CD4-positive, alpha-beta T cell treated with Interleukin-4 for 4 hours (primary cell): ENCODE data around the gene CD4.

Experiments
- DNase-seq: peaks from one replicate; pipeline ENCODE4 v3.0.0-alpha.2; 2020

The CD4 gene

GRCh38 chr12:6778574-6779550 is 10.5 kb upstream of the CD4 start:
- DNase-seq: peak; percentile 85

GRCh38 chr12:6779708-6780432 is 9.5 kb upstream of the CD4 start:
- no peak for DNase-seq

GRCh38 chr12:6780573-6780972 is 8.8 kb upstream of the CD4 start:
- no peak for DNase-seq

GRCh38 chr12:6782119-6782518 is 7.2 kb upstream of the CD4 start:
- DNase-seq: no peak

- DNase-seq: no peak
Observed at GRCh38 chr12:6782850-6783566, 6.3 kb upstream of the CD4 start.

- no peak for DNase-seq
Observed at GRCh38 chr12:6783828-6784227, 5.5 kb upstream of the CD4 start.

GRCh38 chr12:6784296-6784695 is 5.0 kb upstream of the CD4 start:
- no peak for DNase-seq

GRCh38 chr12:6784761-6785160 is 4.6 kb upstream of the CD4 start:
- DNase-seq: no peak

- no peak for DNase-seq
Observed at GRCh38 chr12:6786416-6787094, 2.8 kb upstream of the CD4 start.

GRCh38 chr12:6787309-6787708 is 2.0 kb upstream of the CD4 start:
- DNase-seq: no peak

- DNase-seq: peak; percentile 39
Observed at GRCh38 chr12:6790496-6791150, 1.3 kb downstream of the CD4 start.

GRCh38 chr12:6791931-6792520 is 2.7 kb downstream of the CD4 start:
- DNase-seq: no peak

GRCh38 chr12:6792522-6793201 is 3.3 kb downstream of the CD4 start:
- peak; percentile 30 for DNase-seq

GRCh38 chr12:6795088-6795487 is 5.8 kb downstream of the CD4 start:
- no peak for DNase-seq

- no peak for DNase-seq
Observed at GRCh38 chr12:6796576-6796975, 7.2 kb downstream of the CD4 start.

- DNase-seq: no peak
Observed at GRCh38 chr12:6799147-6799546, 9.8 kb downstream of the CD4 start.

- no peak for DNase-seq
Observed at GRCh38 chr12:6807170-6807569, 17.8 kb downstream of the CD4 start.

GRCh38 chr12:6809056-6809455 is 19.7 kb downstream of the CD4 start:
- no peak for DNase-seq

- DNase-seq: no peak
Observed at GRCh38 chr12:6810758-6811157, 21.4 kb downstream of the CD4 start.

GRCh38 chr12:6813363-6813762 is 24.0 kb downstream of the CD4 start:
- no peak for DNase-seq

GRCh38 chr12:6816598-6816997 is 27.3 kb downstream of the CD4 start:
- DNase-seq: no peak
